K562 (cell line): ENCODE measurements around the gene CTSK. TPM values are rescaled to one million over a fixed set of nuclear protein-coding genes. Genes with fewer than 3 reads are reported as not detected.

Experiments
- ATAC-seq: fragments of 200-7000 bp; cut with Tn5 transposase; 3 replicates; pipeline ENCODE4 v1.9.1; 2020; ENCODE audit warnings: moderate library complexity
- BruUV-seq: library from RNA; stranded (reverse); fragments of 400-500 nt; replicated peaks from 2 replicates; lab custom pipeline; 2021; lab: Mats Ljungman, UMichigan
- CTCF ChIA-PET: fragments of 300-600 bp; formaldehyde crosslinking; extraction: SDS; loops from one replicate; lab custom pipeline; 2021; ENCODE audit warnings: low intra/inter-chr PET ratio; lab: Yijun Ruan, JAX
- POLR2A ChIA-PET: fragments of 300-600, 350-650 bp; sonication (Branson Sonifier 250); formaldehyde crosslinking; extraction: SDS; loops from one replicate; lab custom pipeline; 2021; ENCODE audit warnings: antibody characterized with exemption, inconsistent platforms; lab: Yijun Ruan, JAX
- DNase-seq, 4 experiments: peaks; one replicate each; pipeline versions ENCODE4 v3.0.0 to v3.0.0-alpha.2; 2011 to 2018; ENCODE audit warnings: low spot score in 3 of 4, mixed read lengths in 3 of 4; ENCODE audit errors: extremely low read depth in 1 of 4
- FAIRE-seq: peaks from 2 replicates; lab custom pipeline; 2011; peaks lifted over from hg19 to GRCh38; lab: Jason Lieb, UNC
- H2AFZ ChIP-seq: 2 replicates; pipeline ENCODE4 v1.6.0; 2011; ENCODE audit warnings: low read depth, low read length, control low read depth, inconsistent platforms
- H3K27ac ChIP-seq: fragments of 200-600 bp; 3 replicates; pipeline ENCODE4 v1.8.0; 2011; ENCODE audit warnings: low read depth, mild to moderate bottlenecking, control low read depth, inconsistent platforms, low read length, moderate library complexity, mixed read lengths; ENCODE audit errors: extremely low read depth
- H3K27me3 ChIP-seq, 2 experiments: fragments of 300-600 bp in 1 of 2; 2 replicates in 1 of 2; 3 replicates in 1 of 2; pipeline versions ENCODE4 v1.6.0 to v1.8.0; 2011; ENCODE audit warnings: inconsistent platforms in 2 of 2, low read length in 2 of 2, mild to moderate bottlenecking in 1 of 2, mixed read lengths in 1 of 2, moderate library complexity in 1 of 2; ENCODE audit not compliant: control insufficient read depth in 2 of 2, insufficient read depth in 2 of 2
- H3K36me3 ChIP-seq: fragments of 300-600 bp; 3 replicates; pipeline ENCODE4 v1.8.0; 2011; ENCODE audit warnings: mild to moderate bottlenecking, low read length, inconsistent platforms; ENCODE audit not compliant: control insufficient read depth, insufficient read depth
- H3K4me1 ChIP-seq, 2 experiments: fragments of 200-600 bp in 1 of 2; replicated peaks in 1 of 2; 2 replicates in 1 of 2; 3 replicates in 1 of 2; pipeline versions ENCODE4 v1.5.1 to v1.8.0; 2011; ENCODE audit warnings: inconsistent platforms in 2 of 2, low read length in 2 of 2, mild to moderate bottlenecking in 1 of 2, mixed read lengths in 1 of 2, moderate library complexity in 1 of 2; ENCODE audit not compliant: control insufficient read depth in 2 of 2, insufficient read depth in 2 of 2
- H3K4me2 ChIP-seq: 2 replicates; pipeline ENCODE4 v1.6.1; 2011; ENCODE audit warnings: low read length, control low read depth, inconsistent platforms, mixed read lengths; ENCODE audit not compliant: insufficient read depth
- H3K4me3 ChIP-seq: fragments of 200-600 bp; sonication (generic), shearing (Covaris generic); 2 replicates; pipeline ENCODE4 v1.5.1; 2016; ENCODE audit warnings: control low read depth, inconsistent platforms
- H3K79me2 ChIP-seq: fragments of 200-600 bp; 3 replicates; pipeline ENCODE4 v1.8.0; 2011; ENCODE audit warnings: low read length, inconsistent platforms; ENCODE audit not compliant: control insufficient read depth, insufficient read depth
- H3K9ac ChIP-seq, 2 experiments: 2 replicates each; pipeline versions ENCODE4 v1.6.0 to v1.6.1; 2011; ENCODE audit warnings: low read depth in 2 of 2, low read length in 2 of 2, control low read depth in 1 of 2, inconsistent platforms in 1 of 2, mild to moderate bottlenecking in 1 of 2, mixed read lengths in 1 of 2; ENCODE audit not compliant: insufficient read depth in 1 of 2
- H3K9me1 ChIP-seq: one replicate; pipeline ENCODE4 v1.6.0; 2011; ENCODE audit warnings: inconsistent platforms, mild to moderate bottlenecking, low read length, moderate library complexity; ENCODE audit not compliant: control insufficient read depth, insufficient read depth
- H3K9me3 ChIP-seq: replicated peaks from 2 replicates; pipeline ENCODE4 v1.5.1; 2011; ENCODE audit warnings: low read depth, low read length, inconsistent platforms; ENCODE audit not compliant: control insufficient read depth, insufficient read depth
- H4K20me1 ChIP-seq: replicated peaks from 2 replicates; pipeline ENCODE4 v1.6.1; 2011; ENCODE audit warnings: low read length, inconsistent platforms, mixed read lengths; ENCODE audit not compliant: control insufficient read depth, insufficient read depth
- ARID1B ChIP-seq: fragments of 450-650 bp; IDR thresholded peaks from 2 replicates; pipeline ENCODE4 v1.6.1; 2016; ENCODE audit warnings: antibody characterized with exemption, mild to moderate bottlenecking, inconsistent platforms
- CBX2 ChIP-seq: fragments of 200-600 bp; sonication (generic); IDR thresholded peaks from one replicate; pipeline ENCODE4 v1.6.1; 2012; ENCODE audit warnings: mild to moderate bottlenecking, low read length, inconsistent platforms; ENCODE audit not compliant: insufficient read depth, poor library complexity, severe bottlenecking
- EP400 ChIP-seq: fragments of 450-650 bp; IDR thresholded peaks from 2 replicates; pipeline ENCODE4 v1.6.1; 2017; ENCODE audit warnings: antibody characterized with exemption, mild to moderate bottlenecking, moderate library complexity
- FOSL1 ChIP-seq: fragments of 200-800 bp; sonication (Bioruptor generic); conservative IDR thresholded peaks from 2 replicates; pipeline ENCODE4 v1.6.1; 2016; ENCODE audit warnings: missing genetic modification characterization, missing compliant biosample characterization
- FOXK2 ChIP-seq, 2 experiments: fragments of 450-650 bp; IDR thresholded peaks in 1 of 2; conservative IDR thresholded peaks in 1 of 2; 2 replicates each; pipeline ENCODE4 v1.6.1; 2016; ENCODE audit warnings: low read depth in 2 of 2, mild to moderate bottlenecking in 1 of 2
- FOXM1 ChIP-seq, 2 experiments: fragments of 450-650 bp in 1 of 2; sonication (generic) in 1 of 2; formaldehyde crosslinking in 1 of 2; IDR thresholded peaks; 2 replicates each; pipeline versions ENCODE4 v1.6.1 to v1.9.0; 2017 to 2022; ENCODE audit warnings: low read depth in 2 of 2, mild to moderate bottlenecking in 2 of 2, missing genetic modification reagents in 1 of 2, moderate library complexity in 1 of 2
- KAT7 ChIP-seq: sonication (generic); formaldehyde crosslinking; IDR thresholded peaks from 2 replicates; pipeline ENCODE4 v1.8.0; 2022; ENCODE audit warnings: missing genetic modification reagents, mild to moderate bottlenecking, borderline replicate concordance
- SMARCE1 ChIP-seq: fragments of 450-650 bp; IDR thresholded peaks from 2 replicates; pipeline ENCODE4 v1.7.1; 2016; ENCODE audit warnings: mild to moderate bottlenecking
- TBP ChIP-seq: optimal IDR thresholded peaks from 2 replicates; pipeline ENCODE3; 2011; ENCODE audit warnings: low read depth, low read length, improper control_type of control experiment
- TEAD1 ChIP-seq, 2 experiments: fragments of 450-650 bp in 1 of 2; sonication (generic) in 1 of 2; formaldehyde crosslinking; IDR thresholded peaks; 2 replicates each; pipeline versions ENCODE4 v1.4.0 to v1.8.0; 2020 to 2022; ENCODE audit warnings: mild to moderate bottlenecking in 2 of 2, missing genetic modification reagents in 1 of 2
- ZNF239 ChIP-seq: fragments of 250-450 bp; sonication (Bioruptor Pico); IDR thresholded peaks from 2 replicates; pipeline ENCODE4 v1.4.0; 2020; ENCODE audit warnings: mild to moderate bottlenecking
- ZNF3 ChIP-seq: fragments of 250-450 bp; sonication (Bioruptor Pico); IDR thresholded peaks from 2 replicates; pipeline ENCODE4 v1.5.0; 2021; ENCODE audit warnings: mild to moderate bottlenecking, moderate library complexity
- ZNF644 ChIP-seq: fragments of 200-800 bp; sonication (Bioruptor generic); IDR thresholded peaks from 2 replicates; pipeline ENCODE4 v1.6.1; 2016; ENCODE audit warnings: low read depth, missing genetic modification characterization, missing compliant biosample characterization
- ZNF764 ChIP-seq: fragments of 250-450 bp; sonication (Bioruptor Pico); IDR thresholded peaks from 2 replicates; pipeline ENCODE4 v1.4.0; 2020; ENCODE audit warnings: low read depth, mild to moderate bottlenecking, moderate library complexity
- ZNF830 ChIP-seq: fragments of 250-450 bp; sonication (Bioruptor Pico); IDR thresholded peaks from 2 replicates; pipeline ENCODE4 v1.5.0; 2021; ENCODE audit warnings: mild to moderate bottlenecking
- WGBS: fragments of 100-300 bp; shearing (Covaris generic); methylation state at CpG from one replicate; pipeline ENCODE4 v1.1.6; 2016; ENCODE audit warnings: low coverage, mixed read lengths; ENCODE audit not compliant: insufficient coverage; ENCODE audit errors: missing lambda C conversion rate; 5-methylcytosine and 5-hydroxymethylcytosine counted together
- in situ Hi-C: fragments of 300-500 bp; cut with MboI; formaldehyde crosslinking; loops from 4 replicates; pipeline ENCODE4 v1.15.0; 2018; ENCODE audit warnings: inconsistent platforms, mixed read lengths
- intact Hi-C: fragments of 100-400 bp; cut with micrococcal nuclease; formaldehyde crosslinking; loops from 2 replicates; pipeline ENCODE4 v1.14.2; 2022
- polyA plus RNA-seq, 8 experiments: library from polyadenylated mRNA; depleted of rRNA in 4 of 8; stranded (reverse) in 5 of 8; unstranded in 3 of 8; fragments of >200 nt; fragmentation: Nextera tagmentation in 2 of 8; fragmentation: Illumina TruSeq in 1 of 8; extraction: Ambion mirVana in 2 of 8; extraction: Trizol in 1 of 8; gene quantifications; 2 replicates each; pipeline versions ENCODE4 v1.2.1 to v1.2.3, GENCODE V29; 2011 to 2014; ENCODE audit warnings: inconsistent platforms in 1 of 8, missing spikeins in 1 of 8
- total RNA-seq, 7 experiments: library from RNA; depleted of rRNA in 6 of 7; stranded (reverse); fragments of >200 nt in 6 of 7; fragmentation: Illumina TruSeq in 2 of 7; extraction: Trizol in 2 of 7; gene quantifications; 2 replicates each; pipeline versions ENCODE4 v1.2.1 to v1.2.3, GENCODE V29; 2011 to 2021; ENCODE audit warnings: low replicate concordance in 1 of 7
- TF ChIP-seq, protein P1 (sequence below): fragments of 450-650 bp; formaldehyde crosslinking; IDR thresholded peaks from 2 replicates; pipeline ENCODE4 v1.4.0; 2020; ENCODE audit warnings: mild to moderate bottlenecking

CTSK gene
- total and polyA plus RNA-seq, 9 of the 15 experiments (the other 6 are each of a cell fraction or from before 2014, with no cell fraction given) = 0.84 to 2.5 (median 1.3) TPM

GRCh38 chr1:150763018-150763417 is 45.0 kb downstream of the CTSK start:
- H3K27me3 ChIP-seq = no peaks in the 10 kb centered on the region
- BruUV-seq = no TSS peak
- H3K36me3 ChIP-seq = no peaks in the 10 kb centered on the region
- TF ChIP-seq ZNF644 (no peak), FOSL1 (tag) (0 out of 2 replicates have a peak, but pooled peaks have one; percentile 1)
- ChIA-PET POLR2A (interaction anchor here (1.4 kb wide), 1 partner anchor 11 kb away, joined by 4 read pairs; no protein-coding TSS in a partner anchor), CTCF (no interaction called here)
- DNase-seq (no peak), FAIRE-seq (no peak), ATAC-seq (no peak)
- in situ Hi-C loops = no loop called here
- H3K9ac ChIP-seq = no peak overlapping the region
- H2AFZ ChIP-seq = no peak overlapping the region
- H3K4me3 ChIP-seq = no peak overlapping the region
- peaks cover 4 to 15% of the 10 kb centered on the region in 2 experiments; a peak in 4 of 5 replicates for H3K4me1 ChIP-seq
- no peaks in the 10 kb centered on the region for H3K9me1 ChIP-seq
- H3K79me2 ChIP-seq = no peaks in the 10 kb centered on the region
- H4K20me1 ChIP-seq = no peaks in the 10 kb centered on the region
- 46% methylated on average over 3 of the region's 3 CpGs for WGBS
- intact Hi-C loops = no loop called here
- H3K4me2 ChIP-seq = no peak overlapping the region
- no peak overlapping the region for H3K27ac ChIP-seq
- H3K9me3 ChIP-seq = no peaks in the 10 kb centered on the region

DNA sequence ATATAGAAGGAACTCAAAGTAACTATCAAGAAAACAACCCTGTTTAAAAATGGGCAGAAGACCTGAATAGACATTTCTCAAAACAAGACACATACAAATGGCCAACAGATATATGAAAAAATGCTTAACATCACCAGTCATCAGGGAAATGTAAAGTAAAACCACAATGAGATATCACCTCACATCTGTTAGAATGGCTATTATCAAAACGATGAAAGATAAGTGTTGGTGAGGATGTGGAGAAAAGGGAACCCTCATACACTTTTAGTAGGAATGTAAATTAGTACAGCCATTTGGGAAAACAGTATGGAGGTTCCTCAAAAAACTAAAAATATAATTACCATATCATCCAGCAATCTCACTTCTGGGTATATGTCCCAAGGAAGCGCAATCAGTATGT is 45.5 kb downstream of the CTSK start:
- H3K4me2 ChIP-seq = no peak overlapping the region
- H3K4me1 ChIP-seq = peaks cover 4 to 15% of the 10 kb centered on the region in 2 experiments; a peak in 4 of 5 replicates
- WGBS = 42% methylated on average over 2 of the region's 2 CpGs
- DNase-seq (no peak), ATAC-seq (no peak), FAIRE-seq (no peak)
- CTCF ChIA-PET = no interaction called here
- intact Hi-C loops = no loop called here
- no peak overlapping the region for H3K4me3 ChIP-seq
- H2AFZ ChIP-seq = no peak overlapping the region
- no peaks in the 10 kb centered on the region for H4K20me1 ChIP-seq
- BruUV-seq = no TSS peak
- no peaks in the 10 kb centered on the region for H3K36me3 ChIP-seq
- H3K9ac ChIP-seq = no peak overlapping the region
- no peaks in the 10 kb centered on the region for H3K9me1 ChIP-seq
- in situ Hi-C loops = no loop called here
- H3K9me3 ChIP-seq = no peaks in the 10 kb centered on the region
- no peaks in the 10 kb centered on the region for H3K27me3 ChIP-seq
- no peak overlapping the region for H3K27ac ChIP-seq
- POLR2A ChIA-PET = no interaction called here
- no peaks in the 10 kb centered on the region for H3K79me2 ChIP-seq
- no peak for TF ChIP-seq FOXK2 (conservative IDR thresholded peaks at IDR 0.05 in 1 of 2, IDR thresholded peaks at IDR 0.05 in 1 of 2; ENCODE audit: low read depth in 2 of 2)
- TF ChIP-seq, protein P1, sequence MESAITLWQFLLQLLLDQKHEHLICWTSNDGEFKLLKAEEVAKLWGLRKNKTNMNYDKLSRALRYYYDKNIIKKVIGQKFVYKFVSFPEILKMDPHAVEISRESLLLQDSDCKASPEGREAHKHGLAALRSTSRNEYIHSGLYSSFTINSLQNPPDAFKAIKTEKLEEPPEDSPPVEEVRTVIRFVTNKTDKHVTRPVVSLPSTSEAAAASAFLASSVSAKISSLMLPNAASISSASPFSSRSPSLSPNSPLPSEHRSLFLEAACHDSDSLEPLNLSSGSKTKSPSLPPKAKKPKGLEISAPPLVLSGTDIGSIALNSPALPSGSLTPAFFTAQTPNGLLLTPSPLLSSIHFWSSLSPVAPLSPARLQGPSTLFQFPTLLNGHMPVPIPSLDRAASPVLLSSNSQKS (CRISPR knock-in tag) = no peak
- peak; percentile 35; the same call in 1 of the 2 replicates for TF ChIP-seq FOSL1 (tag)
- 0 out of 2 replicates have a peak, but pooled peaks have one; percentile 4 for TF ChIP-seq EP400
- TF ChIP-seq CBX2 = no peak
- TF ChIP-seq ARID1B = peak; percentile 39
- TF ChIP-seq ZNF764 (CRISPR knock-in tag) = 0 out of 2 replicates have a peak, but pooled peaks have one; percentile 13
- no peak for TF ChIP-seq TEAD1 (CRISPR knock-in tag; IDR thresholded peaks at IDR 0.05)
- TF ChIP-seq KAT7 (CRISPR knock-in tag) = 0 out of 2 replicates have a peak, but pooled peaks have one; percentile 28
- TF ChIP-seq TBP = no peak
- TF ChIP-seq FOXM1 (IDR thresholded peaks at IDR 0.05; ENCODE audit: low read depth) = no peak
- TF ChIP-seq FOXM1 (CRISPR knock-in tag; IDR thresholded peaks at IDR 0.05; ENCODE audit: low read depth) = no peak
- no peak for TF ChIP-seq ZNF3
- TF ChIP-seq SMARCE1 = peak; percentile 50; the same call in 1 of the 2 replicates
- no peak for TF ChIP-seq ZNF239 (CRISPR knock-in tag)
- no peak for TF ChIP-seq ZNF830 (CRISPR knock-in tag)
